HL-60/S4 treated with retinoic acid at 250 ng/mL for 4 days and 3 days (cell line): Measurements from ENCODE around the gene ZDHHC6.
"Not testable (repeated sequence)": the region's sequence is repeated elsewhere in the genome, so short reads cannot be mapped to it uniquely, and the experiment has no call there.

Experiments used
- in situ Hi-C: fragments of 300-500 bp; cut with MboI; formaldehyde crosslinking; loops from 2 replicates; pipeline ENCODE4 v1.7.0; 2022; ENCODE audit warnings: low sequenced_read_pairs

The ZDHHC6 gene

GRCh38 chr10:112446055-112446854, 459 bp downstream of the ZDHHC6 start:
- in situ Hi-C loops, result no loop called here

GRCh38 chr10:112442063-112442462, 4.7 kb downstream of the ZDHHC6 start:
- in situ Hi-C loops, result no loop called here

- in situ Hi-C loops, result no loop called here
Observed at GRCh38 chr10:112441520-112441919, 5.2 kb downstream of the ZDHHC6 start.

GRCh38 chr10:112438356-112438755, 8.4 kb downstream of the ZDHHC6 start:
- in situ Hi-C loops, result no loop called here

GRCh38 chr10:112434988-112435619, 11.6 kb downstream of the ZDHHC6 start:
- in situ Hi-C loops, result no loop called here

- in situ Hi-C loops, result no loop called here
Observed at GRCh38 chr10:112433136-112433535, 13.6 kb downstream of the ZDHHC6 start.

GRCh38 chr10:112429654-112430230, 17.0 kb downstream of the ZDHHC6 start:
- in situ Hi-C loops, result no loop called here

- in situ Hi-C loops, result no loop called here
Observed at GRCh38 chr10:112429147-112429546, 17.6 kb downstream of the ZDHHC6 start.

GRCh38 chr10:112426111-112426510, 20.6 kb downstream of the ZDHHC6 start:
- in situ Hi-C loops, result no loop called here

- in situ Hi-C loops, result no loop called here
Observed at GRCh38 chr10:112424651-112425050, 22.1 kb downstream of the ZDHHC6 start.

- in situ Hi-C loops, result no loop called here
Observed at GRCh38 chr10:112421731-112422130, 25.0 kb downstream of the ZDHHC6 start.

- in situ Hi-C loops, result no loop called here
Observed at GRCh38 chr10:112412696-112413095, 34.0 kb downstream of the ZDHHC6 start.

GRCh38 chr10:112409755-112410154, 37.0 kb downstream of the ZDHHC6 start:
- in situ Hi-C loops, result no loop called here

GRCh38 chr10:112409299-112409698, 37.4 kb downstream of the ZDHHC6 start:
- in situ Hi-C loops, result no loop called here

- in situ Hi-C loops, result no loop called here
Observed at GRCh38 chr10:112407696-112408095, 39.0 kb downstream of the ZDHHC6 start.

GRCh38 chr10:112406806-112407205, 39.9 kb downstream of the ZDHHC6 start:
- in situ Hi-C loops, result not testable (repeated sequence)

- in situ Hi-C loops, result no loop called here
Observed at GRCh38 chr10:112404617-112405016, 42.1 kb downstream of the ZDHHC6 start.

GRCh38 chr10:112402917-112403316, 43.8 kb downstream of the ZDHHC6 start:
- in situ Hi-C loops, result no loop called here

GRCh38 chr10:112397592-112397991, 49.1 kb downstream of the ZDHHC6 start:
- in situ Hi-C loops, result no loop called here

GRCh38 chr10:112395809-112396530, 50.7 kb downstream of the ZDHHC6 start:
- in situ Hi-C loops, result no loop called here

- in situ Hi-C loops, result no loop called here
Observed at GRCh38 chr10:112394475-112394875, 52.2 kb downstream of the ZDHHC6 start.
